ENCODE results near the gene PICALM. TPM values are rescaled to one million over a fixed set of nuclear protein-coding genes. Genes with fewer than 3 reads are reported as not detected.

The PICALM gene
- total and polyA plus RNA-seq, 9 of the 15 experiments (the other 6 are each of a cell fraction or from before 2014, with no cell fraction given): 41.3 to 990 (median 309) TPM

- H4K20me1 ChIP-seq (replicated peaks; ENCODE audit: control insufficient read depth, insufficient read depth, low read length): peaks cover 41% of the 10 kb centered on the region
- peak overlapping the region; percentile 3; the same call in 1 of the 3 replicates for H3K27ac ChIP-seq (ENCODE audit: extremely low read depth, low read depth, low read length)
- H3K4me2 ChIP-seq (ENCODE audit: insufficient read depth, low read length): no peak overlapping the region
- in situ Hi-C loops (cut with MboI): no loop called here
- TF ChIP-seq ZNF282 (CRISPR knock-in tag; IDR thresholded peaks at IDR 0.05): no peak
- TF ChIP-seq POLR2H (tag; IDR thresholded peaks at IDR 0.05; ENCODE audit: low read depth): 0 out of 2 replicates have a peak, but pooled peaks have one; percentile 13
- H3K9ac ChIP-seq (ENCODE audit: insufficient read depth in 1 of 2, low read depth in 2 of 2, low read length in 2 of 2): no peak overlapping the region
- DNase-seq (ENCODE audit: extremely low read depth in 1 of 4, low spot score in 3 of 4): no peak
- H3K9me1 ChIP-seq (ENCODE audit: control insufficient read depth, insufficient read depth, low read length): no peaks in the 10 kb centered on the region
- no peaks in the 10 kb centered on the region for H3K27me3 ChIP-seq (ENCODE audit: control insufficient read depth in 2 of 2, insufficient read depth in 2 of 2, low read length in 2 of 2)
- peaks cover 7 to 35% of the 10 kb centered on the region in 2 experiments; a peak in 4 of 5 replicates for H3K4me1 ChIP-seq (replicated peaks in 1 of 2; ENCODE audit: control insufficient read depth in 2 of 2, insufficient read depth in 2 of 2, low read length in 2 of 2)
- H3K36me3 ChIP-seq (ENCODE audit: control insufficient read depth, insufficient read depth, low read length): peaks cover 15% of the 10 kb centered on the region
- ATAC-seq: no peak
- H3K9me3 ChIP-seq (replicated peaks; ENCODE audit: control insufficient read depth, insufficient read depth, low read depth, low read length): no peaks in the 10 kb centered on the region
- WGBS (ENCODE audit: insufficient coverage, low coverage, missing lambda C conversion rate): 39% methylated on average over 1 of the region's 1 CpG
- BruUV-seq (replicated peaks): no TSS peak
- H2AFZ ChIP-seq (ENCODE audit: low read depth, low read length): no peak overlapping the region
- FAIRE-seq: no peak
- POLR2A ChIA-PET: no interaction called here
- intact Hi-C loops (cut with micrococcal nuclease): loop anchor here (10.0 kb wide), 1 partner anchor 191 kb away; the partner anchor contains the start of gene CCDC83
- CTCF ChIA-PET (ENCODE audit: low intra/inter-chr PET ratio): no interaction called here
- H3K4me3 ChIP-seq: no peak overlapping the region
- H3K79me2 ChIP-seq (ENCODE audit: control insufficient read depth, insufficient read depth, low read length): peaks cover 100% of the 10 kb centered on the region
These were observed 22.8 kb downstream of the PICALM start for GRCh38 chr11:86046116-86046515.

- ATAC-seq (peak; percentile 71), DNase-seq (ENCODE audit: extremely low read depth in 1 of 4, low spot score in 3 of 4) (no peak), FAIRE-seq (no peak)
- no peak overlapping the region for H2AFZ ChIP-seq (ENCODE audit: low read depth, low read length)
- in situ Hi-C loops (cut with MboI) (loop anchor here (5.0 kb wide), 1 partner anchor 158 kb away; no protein-coding TSS in a partner anchor), intact Hi-C loops (cut with micrococcal nuclease) (loop anchor here (2.0 to 10.0 kb wide), 4 partner anchors 19 to 248 kb away; partner anchors contain the start of gene CCDC83)
- no peak overlapping the region for H3K4me3 ChIP-seq
- peak overlapping the region in 1 of 2 experiments; percentile 26; a peak in 1 of 4 replicates for H3K9ac ChIP-seq (ENCODE audit: insufficient read depth in 1 of 2, low read depth in 2 of 2, low read length in 2 of 2)
- peak overlapping the region; percentile 65; the same call in 1 of the 2 replicates for H3K4me2 ChIP-seq (ENCODE audit: insufficient read depth, low read length)
- peak overlapping the region; percentile 47; the same call in 1 of the 3 replicates for H3K27ac ChIP-seq (ENCODE audit: extremely low read depth, low read depth, low read length)
- 19% methylated on average over 9 of the region's 9 CpGs for WGBS (ENCODE audit: insufficient coverage, low coverage, missing lambda C conversion rate)
- H3K79me2 ChIP-seq (ENCODE audit: control insufficient read depth, insufficient read depth, low read length): peaks cover 100% of the 10 kb centered on the region
- BruUV-seq (replicated peaks): no TSS peak
- no peaks in the 10 kb centered on the region for H3K27me3 ChIP-seq (ENCODE audit: control insufficient read depth in 2 of 2, insufficient read depth in 2 of 2, low read length in 2 of 2)
- peaks cover 21% of the 10 kb centered on the region for H3K36me3 ChIP-seq (ENCODE audit: control insufficient read depth, insufficient read depth, low read length)
- POLR2A ChIA-PET: interaction anchor here (1.0 to 2.8 kb wide), 5 partner anchors 10 to 200 kb away, joined by 3 to 22 read pairs (median 3); partner anchors contain the start of gene EED
- peaks cover 32% of the 10 kb centered on the region for H4K20me1 ChIP-seq (replicated peaks; ENCODE audit: control insufficient read depth, insufficient read depth, low read length)
- CTCF ChIA-PET (ENCODE audit: low intra/inter-chr PET ratio): interaction anchor here (0.6 kb wide), 1 partner anchor 162 kb away, joined by 3 read pairs; no protein-coding TSS in a partner anchor
- H3K4me1 ChIP-seq (replicated peaks in 1 of 2; ENCODE audit: control insufficient read depth in 2 of 2, insufficient read depth in 2 of 2, low read length in 2 of 2): peaks cover 7 to 35% of the 10 kb centered on the region in 2 experiments; a peak in 4 of 5 replicates
- no peaks in the 10 kb centered on the region for H3K9me1 ChIP-seq (ENCODE audit: control insufficient read depth, insufficient read depth, low read length)
- H3K9me3 ChIP-seq (replicated peaks; ENCODE audit: control insufficient read depth, insufficient read depth, low read depth, low read length): no peaks in the 10 kb centered on the region
- TF ChIP-seq CREB1 (IDR thresholded peaks at IDR 0.05) (peak; percentile 1; the same call in 1 of the 2 replicates), CREB1 (CRISPR knock-in tag; IDR thresholded peaks at IDR 0.05) (no peak), POLR2AphosphoS2 (IDR thresholded peaks at IDR 0.05; ENCODE audit: low read length) (0 out of 2 replicates have a peak, but pooled peaks have one; percentile 28), GATAD2B (IDR thresholded peaks at IDR 0.05; ENCODE audit: borderline replicate concordance) (0 out of 2 replicates have a peak, but pooled peaks have one; percentile 26), ATF4 (CRISPR knock-in tag; IDR thresholded peaks at IDR 0.05) (no peak), C11orf30 (IDR thresholded peaks at IDR 0.05; ENCODE audit: low read depth) (peak; percentile 19; the same call in 1 of the 2 replicates), ELF4 (CRISPR knock-in tag; IDR thresholded peaks at IDR 0.05) (no peak), PBX2 (CRISPR knock-in tag; IDR thresholded peaks at IDR 0.05; ENCODE audit: low read depth) (no peak), PBX2 (tag; conservative IDR thresholded peaks at IDR 0.05; ENCODE audit: low read depth) (0 out of 2 replicates have a peak, but pooled peaks have one; percentile 9)
These were observed 24.9 kb downstream of the PICALM start for GRCh38 chr11:86043765-86044503.

Measured in K562 (cell line).